VCaP (cell line): ENCODE measurements around the gene NPHP4.

Experiments used
- H3K27ac ChIP-seq: fragments of 450-650 bp; 2 replicates; pipeline ENCODE4 v1.5.1; 2017
- TF ChIP-seq, protein P1 (sequence below): fragments of 450-650 bp; conservative IDR thresholded peaks from 2 replicates; pipeline ENCODE4 v1.5.1; 2017; ENCODE audit warnings: mild to moderate bottlenecking, moderate library complexity

NPHP4 gene

DNA sequence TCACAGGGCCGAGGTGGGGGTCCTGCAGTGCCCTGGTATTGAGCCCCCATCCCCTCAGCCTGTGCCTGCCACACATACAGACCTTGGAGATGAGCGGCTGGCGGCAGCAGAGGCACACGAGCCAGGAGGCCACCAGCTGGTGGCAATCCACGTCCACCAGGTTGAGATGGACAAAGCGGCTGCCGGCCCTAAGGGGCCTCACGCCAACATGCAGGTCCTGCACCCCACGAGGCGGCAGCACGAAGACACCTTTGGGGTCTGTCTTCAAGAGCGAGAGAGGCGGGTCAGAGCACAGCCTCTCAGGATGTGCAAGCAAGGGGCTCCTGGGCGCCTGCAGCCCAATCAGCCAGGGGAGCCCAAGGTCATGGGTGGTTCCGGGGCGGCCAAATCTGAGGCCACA is 128.0 kb downstream of the NPHP4 start:
- TF ChIP-seq, protein P1, sequence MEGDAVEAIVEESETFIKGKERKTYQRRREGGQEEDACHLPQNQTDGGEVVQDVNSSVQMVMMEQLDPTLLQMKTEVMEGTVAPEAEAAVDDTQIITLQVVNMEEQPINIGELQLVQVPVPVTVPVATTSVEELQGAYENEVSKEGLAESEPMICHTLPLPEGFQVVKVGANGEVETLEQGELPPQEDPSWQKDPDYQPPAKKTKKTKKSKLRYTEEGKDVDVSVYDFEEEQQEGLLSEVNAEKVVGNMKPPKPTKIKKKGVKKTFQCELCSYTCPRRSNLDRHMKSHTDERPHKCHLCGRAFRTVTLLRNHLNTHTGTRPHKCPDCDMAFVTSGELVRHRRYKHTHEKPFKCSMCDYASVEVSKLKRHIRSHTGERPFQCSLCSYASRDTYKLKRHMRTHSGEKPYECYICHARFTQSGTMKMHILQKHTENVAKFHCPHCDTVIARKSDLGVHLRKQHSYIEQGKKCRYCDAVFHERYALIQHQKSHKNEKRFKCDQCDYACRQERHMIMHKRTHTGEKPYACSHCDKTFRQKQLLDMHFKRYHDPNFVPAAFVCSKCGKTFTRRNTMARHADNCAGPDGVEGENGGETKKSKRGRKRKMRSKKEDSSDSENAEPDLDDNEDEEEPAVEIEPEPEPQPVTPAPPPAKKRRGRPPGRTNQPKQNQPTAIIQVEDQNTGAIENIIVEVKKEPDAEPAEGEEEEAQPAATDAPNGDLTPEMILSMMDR = no peak
- H3K27ac ChIP-seq = no peak overlapping the region

GRCh38 chr1:5863238-5863637 is 129.0 kb downstream of the NPHP4 start:
- TF ChIP-seq, protein P1 = no peak
- no peak overlapping the region for H3K27ac ChIP-seq

DNA sequence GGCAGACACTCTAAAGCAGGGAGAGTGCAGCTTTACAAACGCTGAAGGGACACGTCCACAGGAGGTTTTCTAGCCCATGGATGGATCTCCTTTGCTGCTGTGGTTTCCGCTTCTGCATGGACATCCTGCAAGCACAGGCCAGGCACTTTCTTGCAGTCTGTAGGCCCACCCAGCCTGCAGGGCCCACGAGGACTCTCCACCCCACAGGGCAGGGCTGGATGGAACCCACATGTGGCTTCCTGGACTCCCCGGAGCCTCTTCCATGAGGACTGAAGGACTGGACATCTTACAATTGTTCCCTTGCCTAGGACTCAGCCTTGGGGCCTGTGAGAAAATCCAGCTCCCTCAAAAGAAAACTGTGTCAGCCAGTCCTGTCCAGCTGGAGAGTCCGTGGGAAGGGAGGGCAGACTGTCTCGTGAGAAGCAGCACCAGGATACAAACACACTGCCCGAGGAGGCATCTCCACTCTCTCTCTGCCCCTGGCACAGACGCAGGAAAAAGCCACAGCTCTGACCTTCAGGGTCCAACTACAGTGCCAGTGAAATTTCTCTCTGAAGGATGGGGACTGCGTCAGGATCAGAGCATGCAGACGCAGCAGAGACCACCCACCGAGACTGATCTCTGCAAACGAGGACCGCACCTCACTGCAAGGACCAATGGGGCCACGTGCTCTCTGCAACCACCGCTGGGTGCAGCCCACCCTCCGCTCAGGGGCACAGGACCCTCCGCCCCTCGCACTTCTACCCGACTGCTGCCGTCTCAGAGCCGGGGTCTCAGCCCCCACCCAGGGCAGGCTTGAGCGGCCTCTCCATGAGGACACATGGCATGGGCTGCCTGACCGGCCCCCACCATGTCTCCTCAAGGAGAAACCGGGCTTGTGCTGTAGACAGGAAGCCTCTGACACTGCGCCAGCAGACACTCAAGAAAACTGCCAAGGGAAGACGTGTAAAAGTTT is 130.1 kb downstream of the NPHP4 start:
- H3K27ac ChIP-seq = no peak overlapping the region
- TF ChIP-seq, protein P1 = no peak

DNA sequence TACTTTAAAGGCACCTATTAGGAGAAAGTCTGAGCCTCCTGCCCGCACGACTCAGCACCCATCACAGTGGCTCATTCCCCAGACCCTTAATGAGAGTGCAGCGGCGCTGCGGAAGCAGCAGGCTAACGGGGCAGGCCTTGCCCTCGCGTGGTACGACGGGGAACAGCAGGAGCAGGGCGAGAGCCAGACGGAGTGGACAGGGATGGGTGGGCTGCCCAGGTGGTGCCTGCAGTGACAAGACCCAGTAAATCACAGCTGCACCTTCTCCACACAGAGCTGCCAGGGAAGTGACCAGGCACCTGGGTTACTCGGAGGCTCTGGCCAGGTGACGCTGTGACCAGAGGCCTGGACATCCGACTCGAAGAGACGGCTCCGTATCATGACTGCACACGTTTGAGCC is 131.9 kb downstream of the NPHP4 start:
- H3K27ac ChIP-seq = no peak overlapping the region
- TF ChIP-seq, protein P1 = no peak

DNA sequence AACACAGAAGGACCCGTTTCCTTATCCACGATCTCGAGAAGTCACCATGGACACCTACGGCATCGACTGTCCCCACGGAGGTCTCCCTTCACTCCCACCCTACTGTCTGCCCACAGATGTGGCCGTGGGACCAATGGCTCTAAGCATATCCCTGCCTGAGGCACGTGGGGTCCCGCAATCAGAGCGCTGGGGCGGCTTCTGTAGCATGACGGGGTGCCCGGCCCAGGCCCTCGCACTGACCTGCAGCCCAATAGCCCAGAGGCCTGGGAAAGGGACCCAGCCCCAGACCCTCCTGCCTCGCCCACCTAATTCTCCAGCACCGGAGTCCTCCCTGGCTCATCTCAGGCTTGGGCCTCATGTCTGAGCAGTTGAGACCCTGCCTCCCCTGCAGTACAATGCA is 132.5 kb downstream of the NPHP4 start:
- TF ChIP-seq, protein P1 = no peak
- H3K27ac ChIP-seq = no peak overlapping the region

DNA sequence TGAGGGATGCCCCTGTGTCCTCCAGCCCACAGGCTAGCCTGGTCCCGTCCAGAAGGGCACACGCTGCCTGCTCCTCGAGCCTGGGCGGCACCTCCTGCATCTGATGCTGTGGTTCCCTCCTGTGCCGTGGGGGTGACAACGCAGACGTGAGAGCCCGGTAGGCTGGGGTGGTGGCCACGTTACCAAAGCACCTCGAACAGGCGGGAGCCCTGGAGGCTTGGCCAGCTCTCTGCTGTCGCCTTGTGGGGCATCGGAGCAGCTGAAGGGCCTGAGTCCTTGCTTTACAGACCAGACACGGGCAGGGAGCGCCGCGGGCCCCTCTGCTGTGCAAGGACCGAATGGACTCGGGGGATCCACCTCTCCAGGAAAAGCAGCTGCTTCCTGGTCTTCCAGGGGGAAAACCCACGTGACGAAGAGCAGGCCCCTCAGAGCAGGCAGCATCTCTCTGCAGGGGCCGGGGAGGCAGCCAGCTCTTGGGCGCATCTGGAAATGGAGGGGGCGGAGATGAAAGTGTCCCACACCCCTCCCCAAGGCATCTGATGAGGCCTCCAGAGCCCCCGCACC is 133.3 kb downstream of the NPHP4 start:
- TF ChIP-seq, protein P1 = no peak
- no peak overlapping the region for H3K27ac ChIP-seq

- TF ChIP-seq, protein P1 = no peak
- no peak overlapping the region for H3K27ac ChIP-seq
These were observed 134.0 kb downstream of the NPHP4 start for GRCh38 chr1:5858246-5858645.
